HepG2 (cell line): ENCODE data around the gene KCNK18. TPM values are rescaled to one million over a fixed set of nuclear protein-coding genes. Genes with fewer than 3 reads are reported as not detected.

Experiments
- BORCS8-MEF2B ChIP-seq: sonication (generic); formaldehyde crosslinking; IDR thresholded peaks from 2 replicates; pipeline ENCODE4 v1.8.0; 2022; ENCODE audit warnings: mild to moderate bottlenecking, missing genetic modification reagents
- DNMT1 ChIP-seq: sonication (generic); formaldehyde crosslinking; IDR thresholded peaks from 2 replicates; pipeline ENCODE4 v1.5.1; 2020; ENCODE audit warnings: mild to moderate bottlenecking, missing genetic modification reagents
- ESRRA ChIP-seq: sonication (generic); formaldehyde crosslinking; IDR thresholded peaks from 2 replicates; pipeline ENCODE4 v1.5.1; 2020; ENCODE audit warnings: mild to moderate bottlenecking, low read depth, missing genetic modification reagents
- GFI1 ChIP-seq: sonication (generic); formaldehyde crosslinking; IDR thresholded peaks from 2 replicates; pipeline ENCODE4 v1.5.0; 2020; ENCODE audit warnings: missing genetic modification reagents, mild to moderate bottlenecking, borderline replicate concordance
- HMGA1 ChIP-seq: sonication (generic); formaldehyde crosslinking; conservative IDR thresholded peaks from 2 replicates; pipeline ENCODE4 v1.4.0; 2020; ENCODE audit warnings: missing genetic modification reagents
- HNRNPK ChIP-seq: fragments of 200-400 bp; formaldehyde crosslinking; IDR thresholded peaks from 2 replicates; pipeline ENCODE4 v1.6.1; 2018; ENCODE audit warnings: low read length, low read depth, moderate library complexity, mild to moderate bottlenecking; ENCODE audit not compliant: poor library complexity, severe bottlenecking
- KAT8 ChIP-seq: IDR thresholded peaks from 2 replicates; pipeline ENCODE4 v1.6.1; 2016; ENCODE audit warnings: missing genetic modification reagents, missing compliant biosample characterization
- ONECUT2 ChIP-seq: sonication (generic); formaldehyde crosslinking; IDR thresholded peaks from 2 replicates; pipeline ENCODE4 v1.4.0; 2020; ENCODE audit warnings: missing genetic modification reagents
- RAD21 ChIP-seq: fragments of 450-650 bp; formaldehyde crosslinking; IDR thresholded peaks from 2 replicates; pipeline ENCODE4 v1.5.0; 2020; ENCODE audit warnings: mild to moderate bottlenecking
- RXRB ChIP-seq: IDR thresholded peaks from 2 replicates; pipeline ENCODE4 v1.6.1; 2016; ENCODE audit warnings: borderline replicate concordance, missing genetic modification reagents, missing compliant biosample characterization
- SOX6 ChIP-seq, 2 experiments: fragments of 450-650 bp in 1 of 2; sonication (generic) in 1 of 2; formaldehyde crosslinking in 1 of 2; IDR thresholded peaks; 2 replicates each; pipeline versions ENCODE4 v1.4.0 to v1.6.1; 2017 to 2020; ENCODE audit warnings: antibody characterized with exemption in 1 of 2, mild to moderate bottlenecking in 1 of 2, missing genetic modification reagents in 1 of 2
- STAT6 ChIP-seq: sonication (generic); formaldehyde crosslinking; IDR thresholded peaks from 2 replicates; pipeline ENCODE4 v1.4.0; 2020; ENCODE audit warnings: missing genetic modification reagents, mild to moderate bottlenecking, borderline replicate concordance
- XRCC5 ChIP-seq: fragments of 200-400 bp; formaldehyde crosslinking; optimal IDR thresholded peaks from 2 replicates; pipeline ENCODE3; 2017; ENCODE audit warnings: mild to moderate bottlenecking, low read length
- ZBTB33 ChIP-seq: sonication (generic); formaldehyde crosslinking; IDR thresholded peaks from 2 replicates; pipeline ENCODE4 v1.4.0; 2020; ENCODE audit warnings: missing genetic modification reagents
- ZFP1 ChIP-seq: IDR thresholded peaks from 2 replicates; pipeline ENCODE4 v1.6.1; 2016
- ZNF263 ChIP-seq: sonication (generic); formaldehyde crosslinking; IDR thresholded peaks from 2 replicates; pipeline ENCODE4 v1.4.0; 2020; ENCODE audit warnings: missing genetic modification reagents
- ZNF34 ChIP-seq: sonication (generic); formaldehyde crosslinking; IDR thresholded peaks from 2 replicates; pipeline ENCODE4 v1.4.0; 2020; ENCODE audit warnings: mild to moderate bottlenecking, missing genetic modification reagents, borderline replicate concordance
- ZNF484 ChIP-seq: sonication (generic); formaldehyde crosslinking; IDR thresholded peaks from 2 replicates; pipeline ENCODE4 v1.5.1; 2020; ENCODE audit warnings: mild to moderate bottlenecking, low read depth, missing genetic modification reagents, borderline replicate concordance
- ZNF761 ChIP-seq: sonication (generic); formaldehyde crosslinking; conservative IDR thresholded peaks from 2 replicates; pipeline ENCODE4 v1.4.0; 2020; ENCODE audit warnings: mild to moderate bottlenecking, missing genetic modification reagents
- polyA plus RNA-seq, 8 experiments: library from polyadenylated mRNA; depleted of rRNA in 3 of 8; stranded (reverse) in 7 of 8; unstranded in 1 of 8; fragments of >200 nt; fragmentation: Illumina TruSeq in 4 of 8; extraction: Trizol in 4 of 8; gene quantifications; 2 replicates each; pipeline versions ENCODE4 v1.2.1 to v1.2.3, GENCODE V29; 2011 to 2016; ENCODE audit warnings: low read depth in 4 of 8, missing spikeins in 1 of 8, mixed read lengths in 1 of 8; ENCODE audit not compliant: insufficient read depth in 1 of 8
- total RNA-seq, 5 experiments: library from RNA; depleted of rRNA; stranded (reverse); fragments of >200 nt; fragmentation: Illumina TruSeq; extraction: Trizol; gene quantifications; 2 replicates each; pipeline ENCODE4 v1.2.3, GENCODE V29; 2016; ENCODE audit warnings: low read depth in 1 of 5
- TF ChIP-seq, protein P1 (sequence below): sonication (generic); formaldehyde crosslinking; IDR thresholded peaks from 2 replicates; pipeline ENCODE4 v1.5.0; 2020; ENCODE audit warnings: missing genetic modification reagents
- TF ChIP-seq, protein P2 (sequence below): sonication (generic); formaldehyde crosslinking; IDR thresholded peaks from 2 replicates; pipeline ENCODE4 v1.5.1; 2020; ENCODE audit warnings: mild to moderate bottlenecking, moderate library complexity, missing genetic modification reagents
- TF ChIP-seq, protein P3 (sequence below): sonication (generic); formaldehyde crosslinking; IDR thresholded peaks from 2 replicates; pipeline ENCODE4 v1.8.1; 2023; ENCODE audit warnings: mild to moderate bottlenecking, moderate library complexity, missing genetic modification reagents

The KCNK18 gene
- total and polyA plus RNA-seq, 2 of the 13 experiments (the other 11 are each of a cell fraction or from before 2014, with no cell fraction given): not detected

DNA sequence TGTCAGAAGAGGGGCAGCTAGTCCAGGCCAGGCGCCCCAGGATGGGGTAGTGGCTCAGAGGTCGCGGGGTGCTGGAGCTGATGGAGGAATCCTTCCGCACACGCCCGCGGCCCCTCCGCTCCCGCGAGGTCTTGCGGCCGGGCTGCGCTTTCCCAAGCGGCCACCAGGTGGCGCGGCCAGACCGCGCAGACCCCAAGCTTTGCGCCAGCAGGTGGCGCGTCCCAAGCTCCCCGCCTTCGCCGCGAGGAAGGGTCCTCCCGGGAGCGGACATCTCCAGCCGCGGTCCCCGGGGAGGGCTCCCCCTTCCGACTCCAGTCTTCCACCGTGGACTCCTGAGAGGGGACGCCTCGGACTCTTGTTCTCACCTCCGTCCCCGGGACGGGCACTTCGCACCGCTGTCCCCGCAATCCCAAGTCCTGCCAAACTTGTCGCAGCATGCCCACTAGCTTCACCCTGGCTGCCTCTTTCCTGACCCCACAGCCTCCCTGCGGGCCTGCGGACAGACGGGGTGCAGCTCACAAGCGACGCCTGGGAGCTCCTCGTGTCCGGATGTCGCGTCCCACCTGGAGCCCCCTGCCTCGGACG lies 19.4 kb downstream of the KCNK18 start (continued):
- TF ChIP-seq RXRB (CRISPR knock-in tag) (peak; percentile 50; the same call in 1 of the 2 replicates), STAT6 (no peak; the same call in 1 of the 2 replicates), ZFP1 (CRISPR knock-in tag) (0 out of 2 replicates have a peak, but pooled peaks have one; percentile 17), GFI1 (peak; percentile 51; the same call in 1 of the 2 replicates), ZBTB33 (CRISPR knock-in tag) (peak; percentile 66), HMGA1 (CRISPR knock-in tag) (no peak), XRCC5 (peak; percentile 98), KAT8 (peak; percentile 54; the same call in 1 of the 2 replicates), SOX6 (IDR thresholded peaks at IDR 0.05) (no peak), SOX6 (CRISPR knock-in tag; IDR thresholded peaks at IDR 0.05) (peak; percentile 70), ZNF761 (CRISPR knock-in tag) (0 out of 2 replicates have a peak, but pooled peaks have one; percentile 58), DNMT1 (CRISPR knock-in tag) (peak; percentile 58; the same call in 1 of the 2 replicates), ZNF484 (no peak), ESRRA (CRISPR knock-in tag) (peak; percentile 45; the same call in 1 of the 2 replicates), BORCS8-MEF2B (CRISPR knock-in tag) (no peak), ZNF263 (CRISPR knock-in tag) (peak; percentile 68), ONECUT2 (no peak), HNRNPK (no peak), RAD21 (CRISPR knock-in tag) (peak; percentile 98), ZNF34 (no peak)
- TF ChIP-seq, protein P1, sequence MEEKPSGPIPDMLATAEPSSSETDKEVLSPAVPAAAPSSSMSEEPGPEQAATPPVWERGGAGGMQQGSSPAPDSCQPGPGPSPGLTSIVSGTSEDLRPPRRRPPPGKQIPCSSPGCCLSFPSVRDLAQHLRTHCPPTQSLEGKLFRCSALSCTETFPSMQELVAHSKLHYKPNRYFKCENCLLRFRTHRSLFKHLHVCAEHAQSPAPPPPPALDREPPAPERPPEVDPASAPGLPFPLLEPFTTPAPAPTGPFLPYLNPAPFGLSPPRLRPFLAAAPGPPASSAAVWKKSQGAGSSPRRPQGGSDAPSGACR: peak; percentile 43; the same call in 1 of the 2 replicates
- TF ChIP-seq, protein P2, sequence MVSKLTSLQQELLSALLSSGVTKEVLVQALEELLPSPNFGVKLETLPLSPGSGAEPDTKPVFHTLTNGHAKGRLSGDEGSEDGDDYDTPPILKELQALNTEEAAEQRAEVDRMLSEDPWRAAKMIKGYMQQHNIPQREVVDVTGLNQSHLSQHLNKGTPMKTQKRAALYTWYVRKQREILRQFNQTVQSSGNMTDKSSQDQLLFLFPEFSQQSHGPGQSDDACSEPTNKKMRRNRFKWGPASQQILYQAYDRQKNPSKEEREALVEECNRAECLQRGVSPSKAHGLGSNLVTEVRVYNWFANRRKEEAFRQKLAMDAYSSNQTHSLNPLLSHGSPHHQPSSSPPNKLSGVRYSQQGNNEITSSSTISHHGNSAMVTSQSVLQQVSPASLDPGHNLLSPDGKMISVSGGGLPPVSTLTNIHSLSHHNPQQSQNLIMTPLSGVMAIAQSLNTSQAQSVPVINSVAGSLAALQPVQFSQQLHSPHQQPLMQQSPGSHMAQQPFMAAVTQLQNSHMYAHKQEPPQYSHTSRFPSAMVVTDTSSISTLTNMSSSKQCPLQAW (CRISPR knock-in tag): peak; percentile 70; the same call in 1 of the 2 replicates
- TF ChIP-seq, protein P3, sequence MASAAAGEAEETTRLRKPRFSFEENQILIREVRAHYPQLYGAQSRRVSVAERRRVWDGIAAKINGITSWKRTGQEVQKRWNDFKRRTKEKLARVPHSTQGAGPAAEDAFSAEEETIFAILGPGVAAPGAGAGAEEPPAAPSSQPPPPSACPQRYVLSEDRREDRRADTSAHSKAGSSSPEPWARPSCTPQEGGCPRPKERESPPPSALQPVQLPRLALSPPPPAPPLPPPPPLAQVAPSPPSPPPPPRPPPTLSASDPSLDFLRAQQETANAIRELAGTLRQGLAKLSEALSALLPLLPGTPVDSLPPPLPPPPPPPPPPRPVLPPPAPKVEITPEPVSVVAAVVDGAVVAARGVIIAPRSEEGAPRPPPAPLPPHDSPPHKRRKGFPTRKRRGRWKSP (CRISPR knock-in tag): peak; percentile 67; the same call in 1 of the 2 replicates
